SU-DHL-6 (cell line): ENCODE results near the gene NPSR1.

Source experiments
- H2AFZ ChIP-seq: fragments of 200-600 bp; sonication (generic); 2 replicates; pipeline ENCODE4 v1.6.1; 2014; ENCODE audit warnings: low read depth, mild to moderate bottlenecking, moderate library complexity, mixed read lengths, antibody characterized with exemption, low read length; ENCODE audit not compliant: severe bottlenecking
- H3F3A ChIP-seq: fragments of 200-600 bp; shearing (Covaris generic); 2 replicates; pipeline ENCODE4 v1.6.0; 2016; ENCODE audit warnings: antibody characterized with exemption, mild to moderate bottlenecking; ENCODE audit not compliant: insufficient read depth
- H3K27ac ChIP-seq: fragments of 200-600 bp; sonication (generic); 2 replicates; pipeline ENCODE4 v1.5.1; 2016; ENCODE audit warnings: low read depth, mild to moderate bottlenecking, low read length, moderate library complexity, mixed read lengths
- H3K27me3 ChIP-seq: fragments of 200-600 bp; sonication (generic), shearing (Covaris generic); 2 replicates; pipeline ENCODE4 v1.6.0; 2014; ENCODE audit warnings: mild to moderate bottlenecking, low read length
- H3K36me3 ChIP-seq: fragments of 200-600 bp; sonication (generic); 2 replicates; pipeline ENCODE4 v1.6.1; 2014; ENCODE audit warnings: mild to moderate bottlenecking, low read length, mixed read lengths
- H3K4me2 ChIP-seq: fragments of 300-600, 200-600 bp; shearing (Covaris generic), sonication (generic); 2 replicates; pipeline ENCODE4 v1.6.0; 2014; ENCODE audit warnings: low read length, low read depth, mild to moderate bottlenecking; ENCODE audit not compliant: poor library complexity, severe bottlenecking
- H3K4me3 ChIP-seq: fragments of 200-600 bp; sonication (generic); 2 replicates; pipeline ENCODE4 v1.5.1; 2014; ENCODE audit warnings: antibody characterized with exemption, low read length, mild to moderate bottlenecking, mixed read lengths; ENCODE audit not compliant: insufficient read depth, poor library complexity, severe bottlenecking
- H3K79me2 ChIP-seq: fragments of 200-600 bp; sonication (generic); 2 replicates; pipeline ENCODE4 v1.6.1; 2014; ENCODE audit warnings: mild to moderate bottlenecking, low read length, moderate library complexity; ENCODE audit not compliant: insufficient read depth
- H3K9ac ChIP-seq: fragments of 200-600 bp; sonication (generic); 2 replicates; pipeline ENCODE4 v1.7.0; 2014; ENCODE audit warnings: mild to moderate bottlenecking, low read length
- H3K9me2 ChIP-seq: fragments of 200-600 bp; sonication (generic); replicated peaks from 2 replicates; pipeline ENCODE4 v1.6.1; 2014; ENCODE audit warnings: low read length; ENCODE audit not compliant: insufficient read depth
- H3K9me3 ChIP-seq: fragments of 200-600 bp; sonication (generic); 2 replicates; pipeline ENCODE4 v1.6.1; 2014; ENCODE audit warnings: low read length, mixed read lengths; ENCODE audit not compliant: insufficient read depth
- H4K20me1 ChIP-seq: fragments of 200-600 bp; sonication (generic); 2 replicates; pipeline ENCODE4 v1.6.1; 2014; ENCODE audit warnings: low read depth, mild to moderate bottlenecking, antibody characterized with exemption, low read length, moderate library complexity, mixed read lengths
- EZH2phosphoT487 ChIP-seq: fragments of 200-600 bp; sonication (generic), shearing (Covaris generic); conservative IDR thresholded peaks from 2 replicates; pipeline ENCODE4 v1.6.1; 2018; ENCODE audit warnings: mild to moderate bottlenecking, antibody characterized with exemption, low read length, moderate library complexity, mixed read lengths
- TF ChIP-seq, protein P1 (sequence below): fragments of 200-600 bp; sonication (generic); IDR thresholded peaks from one replicate; pipeline ENCODE4 v1.5.1; 2017; ENCODE audit warnings: antibody characterized with exemption, mild to moderate bottlenecking, low read length, moderate library complexity; ENCODE audit not compliant: insufficient read depth, poor library complexity, severe bottlenecking

The NPSR1 gene

DNA sequence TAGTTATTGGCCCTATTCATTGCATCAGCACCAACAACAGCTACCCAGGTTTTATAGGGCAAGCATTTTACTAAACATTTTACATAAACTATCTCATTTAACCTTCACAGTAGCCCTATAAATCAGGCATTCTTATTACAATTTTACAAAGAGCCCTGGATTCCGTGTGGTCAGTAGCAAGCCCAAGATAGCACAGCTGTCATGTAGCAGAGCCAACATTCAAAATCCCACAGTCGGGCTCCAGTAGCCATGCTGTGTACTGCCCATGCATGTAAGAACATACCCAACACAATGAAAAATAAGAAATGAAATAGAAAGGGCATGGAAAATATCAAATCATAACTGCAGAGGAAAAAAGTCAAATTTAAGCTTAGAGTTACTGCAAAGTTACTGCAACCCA, 102.3 kb downstream of the NPSR1 start:
- H3K27ac ChIP-seq: no peak overlapping the region
- no peaks in the 10 kb centered on the region for H3F3A ChIP-seq
- H3K9ac ChIP-seq: no peak overlapping the region
- H4K20me1 ChIP-seq: no peaks in the 10 kb centered on the region
- no peak overlapping the region for H3K4me3 ChIP-seq
- H3K79me2 ChIP-seq: no peaks in the 10 kb centered on the region
- no peaks in the 10 kb centered on the region for H3K36me3 ChIP-seq
- no peaks in the 10 kb centered on the region for H3K9me2 ChIP-seq
- no peaks in the 10 kb centered on the region for H3K9me3 ChIP-seq
- no peaks in the 10 kb centered on the region for H3K27me3 ChIP-seq
- no peak overlapping the region for H3K4me2 ChIP-seq
- no peak overlapping the region for H2AFZ ChIP-seq
- no peak for TF ChIP-seq EZH2phosphoT487
- TF ChIP-seq, protein P1, sequence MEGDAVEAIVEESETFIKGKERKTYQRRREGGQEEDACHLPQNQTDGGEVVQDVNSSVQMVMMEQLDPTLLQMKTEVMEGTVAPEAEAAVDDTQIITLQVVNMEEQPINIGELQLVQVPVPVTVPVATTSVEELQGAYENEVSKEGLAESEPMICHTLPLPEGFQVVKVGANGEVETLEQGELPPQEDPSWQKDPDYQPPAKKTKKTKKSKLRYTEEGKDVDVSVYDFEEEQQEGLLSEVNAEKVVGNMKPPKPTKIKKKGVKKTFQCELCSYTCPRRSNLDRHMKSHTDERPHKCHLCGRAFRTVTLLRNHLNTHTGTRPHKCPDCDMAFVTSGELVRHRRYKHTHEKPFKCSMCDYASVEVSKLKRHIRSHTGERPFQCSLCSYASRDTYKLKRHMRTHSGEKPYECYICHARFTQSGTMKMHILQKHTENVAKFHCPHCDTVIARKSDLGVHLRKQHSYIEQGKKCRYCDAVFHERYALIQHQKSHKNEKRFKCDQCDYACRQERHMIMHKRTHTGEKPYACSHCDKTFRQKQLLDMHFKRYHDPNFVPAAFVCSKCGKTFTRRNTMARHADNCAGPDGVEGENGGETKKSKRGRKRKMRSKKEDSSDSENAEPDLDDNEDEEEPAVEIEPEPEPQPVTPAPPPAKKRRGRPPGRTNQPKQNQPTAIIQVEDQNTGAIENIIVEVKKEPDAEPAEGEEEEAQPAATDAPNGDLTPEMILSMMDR: no peak

DNA sequence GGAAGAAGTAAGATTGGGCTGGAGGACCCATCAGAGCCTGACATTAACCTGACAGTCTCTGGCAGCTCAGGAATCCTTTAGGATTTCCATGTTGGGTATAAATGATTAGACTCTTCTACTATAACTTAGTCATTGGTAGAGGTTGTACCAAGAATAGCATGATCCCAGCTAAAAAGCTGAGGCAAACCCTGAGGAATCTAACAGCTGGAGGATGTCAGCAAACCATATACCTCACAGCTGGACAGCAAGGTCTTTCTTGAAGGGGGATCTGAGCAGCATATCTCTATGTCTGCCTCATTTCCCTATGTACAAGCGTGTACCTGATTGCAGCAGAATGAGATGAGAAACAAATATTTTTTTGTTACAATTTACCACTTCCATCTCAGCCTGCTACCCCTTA, 103.2 kb downstream of the NPSR1 start:
- Histone ChIP-seq H3K4me2 (no peak overlapping the region), H3K9ac (no peak overlapping the region), H3K4me3 (no peak overlapping the region), H2AFZ (no peak overlapping the region), H3K79me2 (no peaks in the 10 kb centered on the region), H3K36me3 (no peaks in the 10 kb centered on the region), H3K9me2 (no peaks in the 10 kb centered on the region), H3K27me3 (no peaks in the 10 kb centered on the region), H3K27ac (no peak overlapping the region), H4K20me1 (no peaks in the 10 kb centered on the region), H3K9me3 (no peaks in the 10 kb centered on the region), H3F3A (no peaks in the 10 kb centered on the region)
- TF ChIP-seq, protein P1: no peak
- TF ChIP-seq EZH2phosphoT487: no peak

DNA sequence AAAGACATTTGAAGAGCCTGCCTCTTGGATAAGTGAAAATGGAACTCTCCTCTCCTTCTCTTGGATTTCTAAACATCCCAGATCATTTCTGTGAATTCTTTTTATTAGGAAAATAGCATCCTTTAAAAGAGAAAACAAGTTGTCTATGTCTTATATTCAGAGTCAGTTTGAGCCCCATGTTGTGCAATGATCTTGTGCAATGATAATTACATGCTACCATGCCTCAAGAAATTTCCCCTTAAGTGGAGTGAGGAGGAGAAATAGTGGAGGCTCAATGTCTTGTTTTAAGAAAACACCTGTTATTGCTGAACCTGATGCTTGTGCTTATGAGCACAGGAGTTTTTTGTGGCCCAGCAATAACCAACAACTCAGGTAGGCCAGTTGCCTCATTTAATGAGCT, 103.6 kb downstream of the NPSR1 start:
- Histone ChIP-seq H2AFZ (no peak overlapping the region), H3K9me2 (no peaks in the 10 kb centered on the region), H3F3A (no peaks in the 10 kb centered on the region), H3K79me2 (no peaks in the 10 kb centered on the region), H4K20me1 (no peaks in the 10 kb centered on the region), H3K9ac (no peak overlapping the region), H3K4me3 (no peak overlapping the region), H3K9me3 (no peaks in the 10 kb centered on the region), H3K4me2 (no peak overlapping the region), H3K27ac (no peak overlapping the region), H3K36me3 (no peaks in the 10 kb centered on the region), H3K27me3 (no peaks in the 10 kb centered on the region)
- no peak for TF ChIP-seq EZH2phosphoT487
- TF ChIP-seq, protein P1: no peak

DNA sequence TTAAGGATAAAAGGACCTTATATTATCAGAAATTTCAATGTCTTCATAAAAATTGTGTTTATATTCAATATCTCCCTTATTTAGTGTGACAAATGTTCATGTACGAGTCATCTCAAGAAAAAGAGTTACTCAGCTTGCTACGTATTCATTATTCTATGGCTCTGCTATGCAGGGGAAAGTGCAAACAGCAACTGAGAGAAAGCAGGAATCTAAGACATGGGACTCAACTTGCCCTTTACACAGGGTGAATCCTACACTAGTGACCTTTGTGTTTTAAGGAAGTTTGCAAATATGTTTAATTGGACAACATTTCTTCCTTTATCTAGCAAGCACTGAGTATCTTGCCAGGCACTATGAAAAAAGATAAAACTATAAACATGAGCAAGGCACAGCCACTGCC, 104.7 kb downstream of the NPSR1 start:
- no peak overlapping the region for H3K4me3 ChIP-seq
- no peaks in the 10 kb centered on the region for H4K20me1 ChIP-seq
- H3K9ac ChIP-seq: no peak overlapping the region
- no peaks in the 10 kb centered on the region for H3K9me2 ChIP-seq
- no peak overlapping the region for H3K27ac ChIP-seq
- no peaks in the 10 kb centered on the region for H3F3A ChIP-seq
- H3K27me3 ChIP-seq: no peaks in the 10 kb centered on the region
- no peak overlapping the region for H3K4me2 ChIP-seq
- H3K79me2 ChIP-seq: no peaks in the 10 kb centered on the region
- H2AFZ ChIP-seq: no peak overlapping the region
- no peaks in the 10 kb centered on the region for H3K9me3 ChIP-seq
- no peaks in the 10 kb centered on the region for H3K36me3 ChIP-seq
- TF ChIP-seq, protein P1: no peak
- no peak for TF ChIP-seq EZH2phosphoT487
